Brain microvascular endothelial cell (primary cell): ENCODE results near the gene SPACA7.

ENCODE experiments used
- DNase-seq: peaks from one replicate; pipeline ENCODE4 v3.0.0-alpha.2; 2020
- H3K27ac ChIP-seq: fragments of 250-450 bp; sonication (Bioruptor Pico); 2 replicates; pipeline ENCODE4 v1.5.1; 2020; ENCODE audit warnings: mild to moderate bottlenecking, moderate library complexity
- H3K27me3 ChIP-seq: fragments of 250-450 bp; sonication (Bioruptor Pico); replicated peaks from 2 replicates; pipeline ENCODE4 v1.5.1; 2020; ENCODE audit warnings: mild to moderate bottlenecking
- H3K36me3 ChIP-seq: fragments of 250-450 bp; sonication (Bioruptor Pico); replicated peaks from 2 replicates; pipeline ENCODE4 v1.5.1; 2020; ENCODE audit warnings: mild to moderate bottlenecking
- H3K4me3 ChIP-seq: 2 replicates; pipeline ENCODE4 v1.5.1; 2011; ENCODE audit warnings: low read depth, mild to moderate bottlenecking, control low read depth, low read length, moderate library complexity
- in situ Hi-C: cut with HindIII; loops from 2 replicates; pipeline ENCODE4 v1.10.0; 2017; ENCODE audit warnings: low sequenced_read_pairs, low pct_ligation_motif_present
- TF ChIP-seq, protein P1 (sequence below): IDR thresholded peaks from 2 replicates; pipeline ENCODE4 v1.5.1; 2011; ENCODE audit warnings: low read depth, mild to moderate bottlenecking, moderate library complexity, low read length, control low read depth, inconsistent platforms; ENCODE audit errors: missing control alignments

SPACA7 gene

DNA sequence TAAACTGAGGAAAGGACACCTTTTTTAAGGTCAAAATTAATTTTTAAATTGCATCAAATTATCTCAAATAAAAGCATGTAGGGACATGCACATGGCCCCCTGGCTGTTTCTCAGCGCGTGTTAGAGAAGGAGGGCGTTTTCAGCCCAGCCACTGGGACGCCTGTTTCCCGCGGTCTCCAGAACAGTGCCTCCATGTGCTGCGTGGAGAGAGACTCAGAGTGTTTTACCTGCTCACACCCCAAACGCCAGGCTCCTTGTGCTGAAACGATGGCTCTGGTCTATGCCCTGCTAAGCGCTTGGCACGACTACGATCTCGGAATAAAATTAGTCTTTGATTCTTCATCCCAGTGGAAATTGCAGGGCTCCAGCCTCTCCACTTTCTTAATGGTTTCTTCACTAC, 20.0 kb upstream of the SPACA7 start:
- DNase-seq = no peak
- H3K4me3 ChIP-seq = no peak overlapping the region
- H3K36me3 ChIP-seq = no peaks in the 10 kb centered on the region
- H3K27ac ChIP-seq = no peak overlapping the region
- in situ Hi-C loops = no loop called here
- no peaks in the 10 kb centered on the region for H3K27me3 ChIP-seq
- TF ChIP-seq, protein P1, sequence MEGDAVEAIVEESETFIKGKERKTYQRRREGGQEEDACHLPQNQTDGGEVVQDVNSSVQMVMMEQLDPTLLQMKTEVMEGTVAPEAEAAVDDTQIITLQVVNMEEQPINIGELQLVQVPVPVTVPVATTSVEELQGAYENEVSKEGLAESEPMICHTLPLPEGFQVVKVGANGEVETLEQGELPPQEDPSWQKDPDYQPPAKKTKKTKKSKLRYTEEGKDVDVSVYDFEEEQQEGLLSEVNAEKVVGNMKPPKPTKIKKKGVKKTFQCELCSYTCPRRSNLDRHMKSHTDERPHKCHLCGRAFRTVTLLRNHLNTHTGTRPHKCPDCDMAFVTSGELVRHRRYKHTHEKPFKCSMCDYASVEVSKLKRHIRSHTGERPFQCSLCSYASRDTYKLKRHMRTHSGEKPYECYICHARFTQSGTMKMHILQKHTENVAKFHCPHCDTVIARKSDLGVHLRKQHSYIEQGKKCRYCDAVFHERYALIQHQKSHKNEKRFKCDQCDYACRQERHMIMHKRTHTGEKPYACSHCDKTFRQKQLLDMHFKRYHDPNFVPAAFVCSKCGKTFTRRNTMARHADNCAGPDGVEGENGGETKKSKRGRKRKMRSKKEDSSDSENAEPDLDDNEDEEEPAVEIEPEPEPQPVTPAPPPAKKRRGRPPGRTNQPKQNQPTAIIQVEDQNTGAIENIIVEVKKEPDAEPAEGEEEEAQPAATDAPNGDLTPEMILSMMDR = no peak

DNA sequence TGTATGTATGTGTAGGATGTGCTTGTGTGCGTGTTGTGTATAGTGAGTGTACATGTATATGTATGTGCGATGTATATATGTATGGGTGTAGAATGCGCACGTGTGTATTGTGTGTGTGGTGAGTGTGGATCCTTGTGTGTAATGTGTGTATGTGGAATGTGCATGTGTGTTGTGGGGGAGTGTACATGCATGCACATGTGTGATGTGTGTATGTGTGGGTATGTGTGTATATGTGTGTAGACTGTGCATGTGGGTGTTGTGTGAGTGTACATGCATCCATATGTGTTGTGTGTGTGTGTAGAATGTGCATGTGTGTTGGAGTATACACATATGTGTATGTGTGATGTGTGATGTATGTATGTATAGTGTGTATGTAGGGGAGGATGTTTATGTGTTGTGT, 18.0 kb upstream of the SPACA7 start:
- Histone ChIP-seq H3K4me3 (no peak overlapping the region), H3K36me3 (no peaks in the 10 kb centered on the region), H3K27me3 (no peaks in the 10 kb centered on the region), H3K27ac (no peak overlapping the region)
- TF ChIP-seq, protein P1 = no peak
- in situ Hi-C loops = no loop called here
- no peak for DNase-seq

DNA sequence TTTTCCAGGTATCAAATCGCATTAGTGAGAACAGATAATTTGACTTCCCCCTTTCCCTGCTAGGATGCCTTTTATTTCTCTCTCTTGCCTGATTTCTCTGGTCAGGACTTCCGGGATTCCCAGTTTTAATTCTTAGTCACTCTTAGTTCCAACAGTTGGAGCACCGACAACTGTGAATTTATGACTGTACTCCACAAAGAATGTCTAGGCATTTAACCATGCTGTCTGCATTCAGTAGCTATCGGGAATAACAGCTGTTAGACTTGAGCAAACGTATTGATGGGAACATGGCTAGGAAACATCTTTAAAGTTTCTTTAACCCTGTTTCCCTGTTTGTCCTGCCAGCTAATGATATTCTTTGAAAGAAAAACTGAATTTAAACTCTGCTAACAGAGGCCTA, 14.1 kb upstream of the SPACA7 start:
- in situ Hi-C loops = no loop called here

DNA sequence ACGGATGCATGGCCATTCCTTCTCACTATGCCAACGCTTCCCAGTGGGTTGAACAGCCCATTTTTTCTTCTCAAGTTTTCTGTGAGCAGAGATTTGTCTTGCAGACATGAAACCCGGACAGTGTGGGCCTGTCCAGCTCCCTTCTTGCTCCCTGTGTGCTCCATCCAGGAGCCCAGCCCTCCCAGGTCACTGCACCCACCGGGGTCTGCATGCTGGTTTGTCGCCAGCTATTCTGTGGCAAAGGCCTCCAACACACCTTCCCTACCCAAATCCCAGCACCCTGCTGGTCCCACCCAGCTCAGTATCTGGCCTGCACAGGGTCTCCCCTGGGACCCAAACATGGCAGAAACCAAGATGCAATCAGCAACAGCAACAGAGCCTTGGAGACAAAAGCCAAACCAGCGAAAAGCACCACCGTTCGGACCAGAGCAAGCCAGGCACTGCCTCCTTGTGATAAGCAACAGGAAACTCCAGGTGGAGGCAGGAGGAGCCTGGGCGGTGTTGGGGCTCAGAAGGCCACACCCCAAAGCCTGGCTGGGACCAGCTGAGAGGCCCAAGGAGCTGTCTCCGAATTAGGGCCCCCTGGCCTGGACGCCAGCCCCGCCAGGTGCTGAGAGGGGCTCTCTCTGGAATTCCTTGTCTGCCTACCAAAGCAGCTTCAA, 12.2 kb upstream of the SPACA7 start:
- in situ Hi-C loops = no loop called here
- no peaks in the 10 kb centered on the region for H3K27me3 ChIP-seq
- H3K4me3 ChIP-seq = no peak overlapping the region
- TF ChIP-seq, protein P1 = no peak
- H3K27ac ChIP-seq = no peak overlapping the region
- H3K36me3 ChIP-seq = no peaks in the 10 kb centered on the region
- DNase-seq = no peak

More for the DNA sequence above, 14.1 kb upstream of the SPACA7 start:
- no peak overlapping the region for H3K27ac ChIP-seq
- no peak for DNase-seq
- no peaks in the 10 kb centered on the region for H3K36me3 ChIP-seq
- TF ChIP-seq, protein P1 = no peak
- no peaks in the 10 kb centered on the region for H3K27me3 ChIP-seq
- H3K4me3 ChIP-seq = no peak overlapping the region

DNA sequence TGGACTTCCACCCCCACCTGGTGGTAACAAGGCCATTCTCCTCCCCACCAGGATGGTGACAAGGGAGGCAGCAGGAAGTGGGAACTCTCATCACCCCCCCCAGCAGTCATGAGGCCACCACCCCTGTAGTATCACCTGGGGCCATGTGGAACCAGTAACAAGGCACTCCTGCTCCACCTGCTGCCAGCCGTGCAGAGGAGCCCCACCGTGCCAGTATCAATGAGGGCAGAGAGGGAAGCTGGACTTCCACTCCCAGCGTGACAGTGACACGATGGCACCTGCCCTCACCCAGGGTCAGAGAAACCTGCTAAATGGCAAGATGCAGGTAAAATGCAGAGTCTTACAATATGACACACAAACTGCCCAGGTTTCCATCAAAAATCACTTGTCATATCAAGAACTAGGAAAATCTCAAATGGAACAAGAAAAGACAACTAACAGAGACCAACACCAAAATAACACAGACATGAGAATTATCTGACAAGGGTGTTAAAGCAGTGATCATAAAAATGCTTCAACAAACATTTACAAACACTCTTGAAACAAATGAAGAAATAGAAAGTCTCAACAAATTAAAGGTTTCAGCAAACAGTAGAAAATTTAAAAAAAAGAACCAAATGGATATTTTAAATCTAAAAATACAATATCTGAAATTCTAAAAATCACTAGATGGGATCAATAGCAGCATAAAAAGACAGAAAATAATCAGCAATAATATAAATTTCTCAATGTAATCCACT, 9.1 kb upstream of the SPACA7 start:
- no peak overlapping the region for H3K4me3 ChIP-seq
- DNase-seq = no peak
- no peaks in the 10 kb centered on the region for H3K27me3 ChIP-seq
- TF ChIP-seq, protein P1 = no peak
- no peak overlapping the region for H3K27ac ChIP-seq
- in situ Hi-C loops = no loop called here
- H3K36me3 ChIP-seq = no peaks in the 10 kb centered on the region

DNA sequence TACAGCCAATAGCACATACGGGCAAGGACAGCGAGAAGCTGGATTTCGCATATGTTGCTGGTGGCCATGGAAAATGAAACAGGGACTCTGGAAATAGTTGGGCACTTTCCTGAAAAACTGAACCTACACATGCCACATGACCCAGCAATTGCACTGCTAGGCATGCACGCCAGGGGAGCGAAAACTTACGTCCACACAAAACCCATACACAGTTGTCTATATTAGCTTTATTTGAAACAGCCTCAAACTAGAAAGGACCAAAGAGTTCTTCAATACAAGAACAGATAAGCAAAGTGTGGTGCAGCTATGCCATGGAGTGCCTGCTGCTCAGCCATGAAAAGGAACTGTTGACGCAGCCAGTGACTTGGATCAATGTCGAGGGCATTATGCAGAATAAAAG, 7.3 kb upstream of the SPACA7 start:
- no peaks in the 10 kb centered on the region for H3K36me3 ChIP-seq
- H3K27me3 ChIP-seq = no peaks in the 10 kb centered on the region
- DNase-seq = no peak
- H3K27ac ChIP-seq = no peak overlapping the region
- TF ChIP-seq, protein P1 = no peak
- in situ Hi-C loops = no loop called here
- no peak overlapping the region for H3K4me3 ChIP-seq
